Stomach (tissue), 9 donors: ENCODE results near the gene PPP1R13L. TPM values are rescaled to one million over a fixed set of nuclear protein-coding genes. Genes with fewer than 3 reads are reported as not detected.

ENCODE experiments used
- DNase-seq, 2 donors: peaks; one replicate each; pipeline versions ENCODE4 v3.0.0 to v3.0.0-alpha.2; 2013 to 2019
- H3K27ac ChIP-seq, 5 donors: fragments of 200-600 bp in 4 of 5; sonication (generic) in 4 of 5; one replicate each; pipeline ENCODE4 v1.5.1; 2013 to 2019; ENCODE audit warnings: mild to moderate bottlenecking in 1 of 5, moderate library complexity in 1 of 5
- H3K27me3 ChIP-seq, 3 donors: fragments of 200-600 bp; sonication (generic); one replicate each; pipeline ENCODE4 v1.5.1; 2017 to 2019; ENCODE audit warnings: mixed run types in 1 of 3
- H3K36me3 ChIP-seq, 4 donors: fragments of 200-600 bp; sonication (generic); 1 replicate in 3 of 4; 2 replicates in 1 of 4; pipeline ENCODE4 v1.5.1; 2016 to 2019
- H3K4me1 ChIP-seq, 4 donors: fragments of 200-600 bp; sonication (generic); one replicate each; pipeline ENCODE4 v1.5.1; 2016 to 2019
- H3K4me3 ChIP-seq, 4 donors: fragments of 200-600 bp; sonication (generic) in 3 of 4; one replicate each; pipeline ENCODE4 v1.5.1; 2016 to 2019; ENCODE audit warnings: mild to moderate bottlenecking in 1 of 4
- H3K9me3 ChIP-seq, 4 donors: fragments of 200-600 bp; sonication (generic); one replicate each; pipeline ENCODE4 v1.5.1; 2016 to 2019
- CTCF ChIP-seq, 7 experiments: fragments of 450-650 bp in 4 of 7; fragments of 200-600 bp in 3 of 7; sonication (generic) in 3 of 7; IDR thresholded peaks; one replicate each; pipeline ENCODE4 v1.5.1; 2016 to 2019; ENCODE audit warnings: antibody characterized with exemption in 7 of 7, control low read depth in 2 of 7, mild to moderate bottlenecking in 1 of 7
- EP300 ChIP-seq: sonication (generic); formaldehyde crosslinking; IDR thresholded peaks from one replicate; pipeline ENCODE4 v1.6.1; 2017; ENCODE audit warnings: antibody characterized with exemption
- POLR2A ChIP-seq, 4 donors: fragments of 450-650 bp; IDR thresholded peaks; one replicate each; pipeline ENCODE4 v1.6.1; 2016; ENCODE audit warnings: antibody characterized with exemption in 4 of 4, control low read depth in 2 of 4, mild to moderate bottlenecking in 1 of 4, moderate library complexity in 1 of 4
- POLR2AphosphoS5 ChIP-seq, 3 donors: sonication (generic); formaldehyde crosslinking; IDR thresholded peaks; one replicate each; pipeline ENCODE4 v1.6.1; 2016; ENCODE audit warnings: antibody characterized with exemption in 3 of 3
- WGBS, 5 donors: extraction: QIAGEN DNeasy Blood & Tissue Kit in 3 of 5; methylation state at CpG; one replicate each; pipeline versions ENCODE4 v1.1.5 to v1.1.7; 2013 to 2018; 5-methylcytosine and 5-hydroxymethylcytosine counted together
- intact Hi-C: fragments of 100-400 bp; cut with DNase I; formaldehyde crosslinking; loops from one replicate; pipeline ENCODE4 v1.15.1; 2023; ENCODE audit warnings: low total_unique reads
- polyA plus RNA-seq, 3 donors: library from polyadenylated mRNA; stranded (reverse); fragments of 200-250 nt; gene quantifications; one replicate each; pipeline ENCODE4 v1.2.3, GENCODE V29; 2013
- total RNA-seq, 5 donors: library from RNA; depleted of rRNA; stranded (reverse); fragments of >200 nt; gene quantifications; one replicate each; pipeline versions ENCODE4 v1.1.0 to v1.2.3, GENCODE V29; 2014 to 2016
- donor health status: healthy with polysubstance abuse.
- donor health status: Bipolar disorder and iron deficiency.
- donor health status: healthy.

The PPP1R13L gene
- total and polyA plus RNA-seq, 8 donors: 2.4 to 120 (median 19.9) TPM

- Histone ChIP-seq H3K4me1 (peaks cover 19 to 44% (median 31%) of the 10 kb centered on the region in 4 donors), H3K9me3 (no peaks in the 10 kb centered on the region), H3K4me3 (peak overlapping the region; percentile 41 to 48 (median 45)), H3K27ac (peak overlapping the region in 4 of 5 donors; percentile 53 to 86 (median 76)), H3K27me3 (peaks cover 0 to 13% (median 0%) of the 10 kb centered on the region in 3 donors), H3K36me3 (no peaks in the 10 kb centered on the region)
- DNase-seq: peak; percentile 38 to 82
- peak in 2 of 7 experiments; percentile 7 to 36 for TF ChIP-seq CTCF (IDR thresholded peaks at IDR 0.05)
- no peak for TF ChIP-seq EP300
- TF ChIP-seq POLR2AphosphoS5 (IDR thresholded peaks at IDR 0.05): peak in 1 of 3 donors; percentile 33
- intact Hi-C loops: no loop called here
- 1 to 3% (median 2%) methylated on average over 35 to 73 of the region's 73 CpGs for WGBS, 5 donors
Observed at GRCh38 chr19:45428384-45429231, 23.7 kb upstream of the PPP1R13L start.

- no peaks in the 10 kb centered on the region for H3K9me3 ChIP-seq
- H3K4me1 ChIP-seq: peaks cover 28 to 68% (median 49%) of the 10 kb centered on the region in 4 donors
- TF ChIP-seq POLR2AphosphoS5 (IDR thresholded peaks at IDR 0.05) (peak in 2 of 3 donors; percentile 35 to 84), POLR2A (IDR thresholded peaks at IDR 0.05) (no peak)
- peak overlapping the region; percentile 50 to 64 (median 56) for H3K4me3 ChIP-seq
- peak overlapping the region; percentile 92 to 94 (median 93) for H3K27ac ChIP-seq
- WGBS, 5 donors: 7 to 12% (median 9%) methylated on average over 24 of the region's 24 CpGs
- H3K36me3 ChIP-seq: peaks cover 2 to 28% (median 21%) of the 10 kb centered on the region in 4 donors
- intact Hi-C loops: no loop called here
- peaks cover 0 to 13% (median 0%) of the 10 kb centered on the region in 3 donors for H3K27me3 ChIP-seq
- DNase-seq: peak; percentile 62 to 80
Observed at GRCh38 chr19:45424191-45425058, 19.6 kb upstream of the PPP1R13L start.

DNA sequence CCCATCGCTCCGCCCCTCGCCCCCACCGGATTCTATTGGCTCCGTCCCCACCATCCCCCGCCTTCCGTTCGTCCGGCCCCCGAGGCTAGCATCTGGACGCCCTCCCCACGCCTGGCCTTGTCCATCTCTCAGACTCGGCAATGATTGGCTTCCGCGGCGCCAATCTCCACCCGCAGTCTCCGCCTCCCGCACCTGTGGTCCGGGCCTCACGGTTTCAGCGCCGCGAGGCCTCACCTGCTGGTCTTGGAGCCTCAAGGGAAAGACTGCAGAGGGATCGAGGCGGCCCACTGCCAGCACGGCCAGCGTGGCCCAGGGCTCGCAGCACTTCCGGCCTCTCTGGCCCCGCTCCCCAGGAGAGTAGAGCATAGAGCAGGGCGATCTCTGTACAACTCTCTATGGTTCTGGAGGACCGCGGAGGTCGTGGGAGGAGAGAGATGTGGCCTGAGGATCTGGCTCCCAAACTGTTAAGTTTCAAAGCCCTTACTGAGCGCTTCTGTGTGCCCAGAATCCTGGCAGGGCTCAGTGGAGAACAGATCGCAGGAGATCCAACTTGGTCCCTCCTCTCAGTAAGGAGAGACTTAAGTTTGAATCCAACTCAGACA lies 18.8 kb upstream of the PPP1R13L start, which contains the start of gene ERCC1:
ERCC1 (minus strand) TSS at position 329 of the 602 bp plus-strand sequence. CDS start 543 bp downstream, outside the sequence.
- 0 to 1% (median 0%) methylated on average over 35 to 37 of the region's 37 CpGs for WGBS, 5 donors
- Histone ChIP-seq H3K36me3 (peaks cover 9 to 35% (median 28%) of the 10 kb centered on the region in 4 donors), H3K4me1 (peaks cover 24 to 67% (median 45%) of the 10 kb centered on the region in 4 donors), H3K27me3 (peaks cover 0 to 8% (median 0%) of the 10 kb centered on the region in 3 donors), H3K4me3 (peak within 1 kb of the TSS; percentile 50 to 64 (median 56)), H3K9me3 (no peaks in the 10 kb centered on the region), H3K27ac (peak within 1 kb of the TSS; percentile 92 to 94 (median 93))
- TF ChIP-seq EP300: no peak
- TF ChIP-seq POLR2AphosphoS5 (IDR thresholded peaks at IDR 0.05): peak in 2 of 3 donors; percentile 86 to 90
- TF ChIP-seq POLR2A (IDR thresholded peaks at IDR 0.05): peak in 2 of 4 donors; percentile 44 to 74
- no peak for TF ChIP-seq CTCF (IDR thresholded peaks at IDR 0.05)
- intact Hi-C loops: no loop called here
- peak; percentile 98 to 99 for DNase-seq

GRCh38 chr19:45423033-45423588 lies 18.2 kb upstream of the PPP1R13L start:
- DNase-seq: no peak
- peaks cover 10 to 41% (median 34%) of the 10 kb centered on the region in 4 donors for H3K36me3 ChIP-seq

More at GRCh38 chr19:45423033-45423588, 18.2 kb upstream of the PPP1R13L start:
- Histone ChIP-seq H3K27ac (peak overlapping the region; percentile 92 to 94 (median 93)), H3K27me3 (peaks cover 0 to 2% (median 0%) of the 10 kb centered on the region in 3 donors), H3K9me3 (no peaks in the 10 kb centered on the region), H3K4me1 (peaks cover 18 to 62% (median 40%) of the 10 kb centered on the region in 4 donors), H3K4me3 (peak overlapping the region; percentile 50 to 64 (median 56))
- TF ChIP-seq CTCF (IDR thresholded peaks at IDR 0.05) (no peak), EP300 (no peak), POLR2AphosphoS5 (IDR thresholded peaks at IDR 0.05) (no peak), POLR2A (IDR thresholded peaks at IDR 0.05) (no peak)
- intact Hi-C loops: no loop called here
- WGBS, 5 donors: 11 to 20% (median 12%) methylated on average over 15 to 20 of the region's 20 CpGs
